ENCODE results near the gene SRM.

DNA sequence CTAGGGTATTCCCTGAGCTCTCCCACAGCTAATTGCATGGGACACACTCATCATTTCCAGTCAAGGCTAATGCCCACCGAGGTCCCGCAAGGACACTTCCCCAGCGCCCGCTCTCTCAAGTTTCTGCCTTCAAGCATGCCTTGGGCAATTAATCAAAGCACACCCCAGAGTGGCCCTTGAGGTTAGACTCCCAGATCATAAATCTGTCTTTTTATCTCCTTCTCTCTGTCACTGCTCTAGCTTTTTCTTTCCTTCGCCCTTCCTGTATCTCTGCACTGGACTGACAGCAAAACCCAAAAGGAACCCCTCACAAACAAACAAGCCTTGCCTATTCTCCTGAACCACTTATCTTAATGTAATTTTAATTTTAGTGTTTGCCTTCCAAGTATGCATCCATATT lies 47.8 kb upstream of the SRM start:
- TF ChIP-seq, protein P1, sequence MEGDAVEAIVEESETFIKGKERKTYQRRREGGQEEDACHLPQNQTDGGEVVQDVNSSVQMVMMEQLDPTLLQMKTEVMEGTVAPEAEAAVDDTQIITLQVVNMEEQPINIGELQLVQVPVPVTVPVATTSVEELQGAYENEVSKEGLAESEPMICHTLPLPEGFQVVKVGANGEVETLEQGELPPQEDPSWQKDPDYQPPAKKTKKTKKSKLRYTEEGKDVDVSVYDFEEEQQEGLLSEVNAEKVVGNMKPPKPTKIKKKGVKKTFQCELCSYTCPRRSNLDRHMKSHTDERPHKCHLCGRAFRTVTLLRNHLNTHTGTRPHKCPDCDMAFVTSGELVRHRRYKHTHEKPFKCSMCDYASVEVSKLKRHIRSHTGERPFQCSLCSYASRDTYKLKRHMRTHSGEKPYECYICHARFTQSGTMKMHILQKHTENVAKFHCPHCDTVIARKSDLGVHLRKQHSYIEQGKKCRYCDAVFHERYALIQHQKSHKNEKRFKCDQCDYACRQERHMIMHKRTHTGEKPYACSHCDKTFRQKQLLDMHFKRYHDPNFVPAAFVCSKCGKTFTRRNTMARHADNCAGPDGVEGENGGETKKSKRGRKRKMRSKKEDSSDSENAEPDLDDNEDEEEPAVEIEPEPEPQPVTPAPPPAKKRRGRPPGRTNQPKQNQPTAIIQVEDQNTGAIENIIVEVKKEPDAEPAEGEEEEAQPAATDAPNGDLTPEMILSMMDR (conservative IDR thresholded peaks at IDR 0.05 in 1 of 2, IDR thresholded peaks at IDR 0.05 in 1 of 2; ENCODE audit: low read depth in 1 of 2, low read length in 2 of 2), result no peak
- TF ChIP-seq EZH2 (IDR thresholded peaks at IDR 0.05; ENCODE audit: low read length, missing control alignments), result no peak

All from fibroblast of lung (primary cell).